ENCODE results near the gene KLHDC9.

Gene KLHDC9

GRCh38 chr1:161084597-161084988 is 13.6 kb upstream of the KLHDC9 start:
- peaks cover 0 to 12% (median 0%) of the 10 kb centered on the region in 5 donors for H3K4me1 ChIP-seq (ENCODE audit: control insufficient read depth in 5 of 5, insufficient read depth in 5 of 5, low read length in 5 of 5)
- H3K36me3 ChIP-seq (ENCODE audit: control insufficient read depth in 5 of 5, insufficient read depth in 5 of 5, low read length in 5 of 5), result no peaks in the 10 kb centered on the region
- no peak overlapping the region for H3K27ac ChIP-seq (ENCODE audit: low read depth, low read length)
- H3K27me3 ChIP-seq (ENCODE audit: control insufficient read depth in 5 of 5, insufficient read depth in 4 of 5, low read length in 5 of 5), result no peaks in the 10 kb centered on the region
- H3K4me3 ChIP-seq (ENCODE audit: low read depth in 1 of 5, low read length in 5 of 5), result no peak overlapping the region
- no peaks in the 10 kb centered on the region for H3K9me3 ChIP-seq (ENCODE audit: control insufficient read depth in 5 of 5, low read length in 5 of 5)
- no peak overlapping the region for H3K9ac ChIP-seq (ENCODE audit: low read length in 5 of 5)

- no peak overlapping the region for H3K4me3 ChIP-seq (ENCODE audit: low read depth in 1 of 5, low read length in 5 of 5)
- no peaks in the 10 kb centered on the region for H3K27me3 ChIP-seq (ENCODE audit: control insufficient read depth in 5 of 5, insufficient read depth in 4 of 5, low read length in 5 of 5)
- H3K36me3 ChIP-seq (ENCODE audit: control insufficient read depth in 5 of 5, insufficient read depth in 5 of 5, low read length in 5 of 5), result no peaks in the 10 kb centered on the region
- H3K27ac ChIP-seq (ENCODE audit: low read depth, low read length), result no peak overlapping the region
- H3K9ac ChIP-seq (ENCODE audit: low read length in 5 of 5), result no peak overlapping the region
- no peaks in the 10 kb centered on the region for H3K9me3 ChIP-seq (ENCODE audit: control insufficient read depth in 5 of 5, low read length in 5 of 5)
- peaks cover 0 to 12% (median 0%) of the 10 kb centered on the region in 5 donors for H3K4me1 ChIP-seq (ENCODE audit: control insufficient read depth in 5 of 5, insufficient read depth in 5 of 5, low read length in 5 of 5)
These were observed 13.0 kb upstream of the KLHDC9 start for GRCh38 chr1:161085165-161085564.

GRCh38 chr1:161086457-161086856 is 11.7 kb upstream of the KLHDC9 start:
- Histone ChIP-seq H3K9ac (ENCODE audit: low read length in 5 of 5) (no peak overlapping the region), H3K4me3 (ENCODE audit: low read depth in 1 of 5, low read length in 5 of 5) (no peak overlapping the region), H3K4me1 (ENCODE audit: control insufficient read depth in 5 of 5, insufficient read depth in 5 of 5, low read length in 5 of 5) (peaks cover 0 to 12% (median 0%) of the 10 kb centered on the region in 5 donors), H3K36me3 (ENCODE audit: control insufficient read depth in 5 of 5, insufficient read depth in 5 of 5, low read length in 5 of 5) (no peaks in the 10 kb centered on the region), H3K27ac (ENCODE audit: low read depth, low read length) (no peak overlapping the region), H3K27me3 (ENCODE audit: control insufficient read depth in 5 of 5, insufficient read depth in 4 of 5, low read length in 5 of 5) (no peaks in the 10 kb centered on the region), H3K9me3 (ENCODE audit: control insufficient read depth in 5 of 5, low read length in 5 of 5) (no peaks in the 10 kb centered on the region)

DNA sequence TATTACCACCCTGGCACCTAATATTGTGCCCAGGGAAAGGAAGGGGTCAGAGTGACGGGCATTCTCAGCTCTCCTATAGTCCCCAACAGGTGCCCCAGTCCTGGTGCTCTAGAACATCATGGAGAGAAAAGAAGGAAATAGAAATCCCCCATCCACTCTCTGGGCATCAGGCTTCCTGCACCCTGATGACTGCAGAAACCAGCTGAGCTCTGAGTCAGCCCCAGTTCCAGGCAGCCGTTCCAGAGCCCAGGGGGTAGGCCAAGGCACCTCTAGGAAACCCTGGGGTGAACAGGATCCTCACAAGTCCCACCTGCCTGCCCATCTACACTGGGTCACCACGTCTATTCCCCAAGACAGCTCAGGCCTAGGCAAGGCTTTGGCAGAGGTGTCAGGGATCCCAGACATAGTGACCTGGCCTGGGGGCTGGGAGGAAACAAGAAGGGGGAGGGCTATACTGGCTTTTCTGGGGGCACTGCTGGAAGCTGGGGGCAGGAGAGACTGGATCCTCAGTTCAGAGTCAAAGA is 9.5 kb upstream of the KLHDC9 start:
- Histone ChIP-seq H3K9me3 (ENCODE audit: control insufficient read depth in 5 of 5, low read length in 5 of 5) (no peaks in the 10 kb centered on the region), H3K4me1 (ENCODE audit: control insufficient read depth in 5 of 5, insufficient read depth in 5 of 5, low read length in 5 of 5) (peaks cover 0 to 8% (median 0%) of the 10 kb centered on the region in 5 donors), H3K9ac (ENCODE audit: low read length in 5 of 5) (no peak overlapping the region), H3K4me3 (ENCODE audit: low read depth in 1 of 5, low read length in 5 of 5) (no peak overlapping the region), H3K27ac (ENCODE audit: low read depth, low read length) (no peak overlapping the region), H3K36me3 (ENCODE audit: control insufficient read depth in 5 of 5, insufficient read depth in 5 of 5, low read length in 5 of 5) (no peaks in the 10 kb centered on the region), H3K27me3 (ENCODE audit: control insufficient read depth in 5 of 5, insufficient read depth in 4 of 5, low read length in 5 of 5) (no peaks in the 10 kb centered on the region)

- peaks cover 0 to 6% (median 0%) of the 10 kb centered on the region in 5 donors for H3K4me1 ChIP-seq (ENCODE audit: control insufficient read depth in 5 of 5, insufficient read depth in 5 of 5, low read length in 5 of 5)
- H3K9ac ChIP-seq (ENCODE audit: low read length in 5 of 5), result no peak within 1 kb of the TSS
- H3K27ac ChIP-seq (ENCODE audit: low read depth, low read length), result no peak within 1 kb of the TSS
- H3K36me3 ChIP-seq (ENCODE audit: control insufficient read depth in 5 of 5, insufficient read depth in 5 of 5, low read length in 5 of 5), result no peaks in the 10 kb centered on the region
- H3K4me3 ChIP-seq (ENCODE audit: low read depth in 1 of 5, low read length in 5 of 5), result no peak within 1 kb of the TSS
- H3K9me3 ChIP-seq (ENCODE audit: control insufficient read depth in 5 of 5, low read length in 5 of 5), result no peaks in the 10 kb centered on the region
- no peaks in the 10 kb centered on the region for H3K27me3 ChIP-seq (ENCODE audit: control insufficient read depth in 5 of 5, insufficient read depth in 4 of 5, low read length in 5 of 5)
These were observed 8.8 kb upstream of the KLHDC9 start, which contains the start of gene NECTIN4 for GRCh38 chr1:161089251-161089924. Gene NECTIN4, minus strand, starts transcription at chr1:161089558. Its CDS starts 262 bp downstream, at chr1:161089296.

- H3K27me3 ChIP-seq (ENCODE audit: control insufficient read depth in 5 of 5, insufficient read depth in 4 of 5, low read length in 5 of 5), result no peaks in the 10 kb centered on the region
- no peak overlapping the region for H3K9ac ChIP-seq (ENCODE audit: low read length in 5 of 5)
- H3K4me3 ChIP-seq (ENCODE audit: low read depth in 1 of 5, low read length in 5 of 5), result no peak overlapping the region
- no peak overlapping the region for H3K27ac ChIP-seq (ENCODE audit: low read depth, low read length)
- H3K36me3 ChIP-seq (ENCODE audit: control insufficient read depth in 5 of 5, insufficient read depth in 5 of 5, low read length in 5 of 5), result no peaks in the 10 kb centered on the region
- peaks cover 0 to 6% (median 0%) of the 10 kb centered on the region in 5 donors for H3K4me1 ChIP-seq (ENCODE audit: control insufficient read depth in 5 of 5, insufficient read depth in 5 of 5, low read length in 5 of 5)
- H3K9me3 ChIP-seq (ENCODE audit: control insufficient read depth in 5 of 5, low read length in 5 of 5), result no peaks in the 10 kb centered on the region
These were observed 8.2 kb upstream of the KLHDC9 start for GRCh38 chr1:161089938-161090337.

DNA sequence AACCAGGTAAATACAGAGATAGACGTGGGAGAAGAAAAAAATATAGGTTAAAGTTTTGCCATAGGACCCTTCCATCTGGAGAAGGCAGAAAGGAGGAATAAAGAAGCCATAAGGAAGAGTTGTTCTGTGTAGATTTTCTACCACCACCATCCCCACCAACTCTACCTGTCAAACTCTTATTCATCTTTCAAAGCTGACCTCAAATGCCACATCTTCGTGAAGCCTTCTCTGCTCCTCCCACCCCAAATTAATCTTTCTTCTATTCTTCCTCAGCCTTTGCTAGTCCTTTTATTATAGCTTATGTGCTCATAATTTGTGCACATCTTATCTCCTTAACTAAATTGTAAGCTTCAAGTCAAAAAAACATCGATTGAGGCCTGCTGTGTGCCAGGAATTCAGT is 7.5 kb upstream of the KLHDC9 start:
- Histone ChIP-seq H3K4me1 (ENCODE audit: control insufficient read depth in 5 of 5, insufficient read depth in 5 of 5, low read length in 5 of 5) (peaks cover 0 to 6% (median 0%) of the 10 kb centered on the region in 5 donors), H3K36me3 (ENCODE audit: control insufficient read depth in 5 of 5, insufficient read depth in 5 of 5, low read length in 5 of 5) (no peaks in the 10 kb centered on the region)

DNA sequence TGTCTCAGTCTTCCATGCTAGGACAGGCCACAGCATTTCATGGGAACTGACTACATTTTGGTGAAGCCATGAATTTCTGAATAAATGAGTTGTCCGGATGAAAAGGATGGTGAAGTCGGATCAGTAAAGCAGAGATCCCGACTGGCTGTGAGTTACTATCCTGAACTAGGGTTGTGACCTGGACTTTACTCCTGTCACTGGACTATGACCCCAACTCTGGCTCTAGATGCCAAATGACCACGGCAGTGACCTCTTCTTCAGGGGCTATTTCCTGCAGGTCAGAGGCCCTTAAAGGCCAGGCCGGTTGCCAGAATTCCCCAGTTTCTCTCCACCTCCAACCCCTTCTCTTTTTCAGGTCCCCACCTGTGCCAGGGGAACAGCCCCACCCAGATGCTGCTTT is 7.1 kb upstream of the KLHDC9 start:
- H3K4me1 ChIP-seq (ENCODE audit: control insufficient read depth in 5 of 5, insufficient read depth in 5 of 5, low read length in 5 of 5), result peaks cover under 1 to 6% (median 2%) of the 10 kb centered on the region in 5 donors
- H3K27me3 ChIP-seq (ENCODE audit: control insufficient read depth in 5 of 5, insufficient read depth in 4 of 5, low read length in 5 of 5), result no peaks in the 10 kb centered on the region
- H3K27ac ChIP-seq (ENCODE audit: low read depth, low read length), result no peak overlapping the region
- H3K9ac ChIP-seq (ENCODE audit: low read length in 5 of 5), result no peak overlapping the region
- no peak overlapping the region for H3K4me3 ChIP-seq (ENCODE audit: low read depth in 1 of 5, low read length in 5 of 5)
- H3K9me3 ChIP-seq (ENCODE audit: control insufficient read depth in 5 of 5, low read length in 5 of 5), result no peaks in the 10 kb centered on the region
- H3K36me3 ChIP-seq (ENCODE audit: control insufficient read depth in 5 of 5, insufficient read depth in 5 of 5, low read length in 5 of 5), result no peaks in the 10 kb centered on the region

More for the DNA sequence above, 7.5 kb upstream of the KLHDC9 start:
- H3K27me3 ChIP-seq (ENCODE audit: control insufficient read depth in 5 of 5, insufficient read depth in 4 of 5, low read length in 5 of 5), result no peaks in the 10 kb centered on the region
- no peak overlapping the region for H3K27ac ChIP-seq (ENCODE audit: low read depth, low read length)
- no peak overlapping the region for H3K9ac ChIP-seq (ENCODE audit: low read length in 5 of 5)
- H3K9me3 ChIP-seq (ENCODE audit: control insufficient read depth in 5 of 5, low read length in 5 of 5), result no peaks in the 10 kb centered on the region
- no peak overlapping the region for H3K4me3 ChIP-seq (ENCODE audit: low read depth in 1 of 5, low read length in 5 of 5)

DNA sequence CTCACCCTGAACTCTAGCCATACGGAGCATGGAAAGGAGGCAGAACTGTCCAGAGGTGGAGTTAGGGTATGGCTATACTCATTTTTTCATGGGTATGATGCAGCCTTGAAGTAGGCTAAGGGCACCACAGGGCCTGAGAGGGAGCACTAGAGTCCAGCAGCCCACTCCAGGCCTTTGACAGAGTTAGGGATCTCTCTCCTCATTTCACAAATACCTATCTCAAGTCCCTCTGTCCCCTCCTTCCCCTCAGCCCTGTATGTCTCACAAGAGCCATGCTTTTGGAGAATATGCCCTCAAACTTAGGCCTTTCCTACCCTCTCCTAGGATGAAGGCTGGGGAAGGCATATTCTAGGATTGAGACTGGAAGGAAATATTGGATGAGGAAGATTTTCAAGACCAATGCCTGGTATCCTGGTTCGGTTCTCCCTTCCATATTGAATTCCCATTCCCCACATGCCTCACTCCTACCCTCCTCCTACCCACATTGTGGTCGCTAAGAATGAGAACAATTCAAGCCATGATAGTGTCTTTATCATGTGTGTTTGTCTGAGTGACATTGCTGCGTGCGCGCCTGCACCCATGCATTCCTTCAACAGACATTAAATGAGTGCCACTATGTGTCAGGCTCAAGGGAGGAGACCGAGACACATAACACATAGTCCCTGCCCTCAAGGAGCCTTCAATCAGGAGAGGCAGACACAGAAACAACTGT is 6.2 kb upstream of the KLHDC9 start:
- no peaks in the 10 kb centered on the region for H3K36me3 ChIP-seq (ENCODE audit: control insufficient read depth in 5 of 5, insufficient read depth in 5 of 5, low read length in 5 of 5)
- peaks cover 3 to 15% (median 10%) of the 10 kb centered on the region in 5 donors for H3K4me1 ChIP-seq (ENCODE audit: control insufficient read depth in 5 of 5, insufficient read depth in 5 of 5, low read length in 5 of 5)
- H3K9ac ChIP-seq (ENCODE audit: low read length in 5 of 5), result no peak overlapping the region
- no peaks in the 10 kb centered on the region for H3K9me3 ChIP-seq (ENCODE audit: control insufficient read depth in 5 of 5, low read length in 5 of 5)
- H3K4me3 ChIP-seq (ENCODE audit: low read depth in 1 of 5, low read length in 5 of 5), result no peak overlapping the region
- H3K27me3 ChIP-seq (ENCODE audit: control insufficient read depth in 5 of 5, insufficient read depth in 4 of 5, low read length in 5 of 5), result no peaks in the 10 kb centered on the region
- H3K27ac ChIP-seq (ENCODE audit: low read depth, low read length), result no peak overlapping the region

DNA sequence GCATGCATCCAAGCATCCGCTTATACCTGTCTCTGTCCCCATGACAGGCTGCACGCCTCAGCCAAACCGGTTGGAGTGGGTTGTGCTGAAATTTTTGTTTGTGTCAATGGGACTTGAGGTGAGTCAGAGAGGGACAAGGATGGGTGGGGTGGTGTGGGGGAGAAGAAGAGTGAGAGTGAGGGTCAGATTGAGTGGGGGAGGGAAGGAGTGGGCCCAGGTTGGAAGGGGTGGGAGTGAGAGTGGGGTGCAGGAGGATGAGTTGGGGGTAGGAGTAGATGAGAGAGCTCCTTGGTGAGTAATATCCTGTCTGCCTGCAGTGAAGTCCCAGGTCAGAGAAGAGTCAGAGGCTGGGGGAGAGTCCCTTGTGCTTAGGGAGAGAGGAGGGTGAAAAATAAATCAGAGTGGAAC is 5.5 kb upstream of the KLHDC9 start:
- no peak overlapping the region for H3K27ac ChIP-seq (ENCODE audit: low read depth, low read length)
- H3K27me3 ChIP-seq (ENCODE audit: control insufficient read depth in 5 of 5, insufficient read depth in 4 of 5, low read length in 5 of 5), result no peaks in the 10 kb centered on the region
- no peak overlapping the region for H3K9ac ChIP-seq (ENCODE audit: low read length in 5 of 5)
- H3K4me3 ChIP-seq (ENCODE audit: low read depth in 1 of 5, low read length in 5 of 5), result no peak overlapping the region
- H3K36me3 ChIP-seq (ENCODE audit: control insufficient read depth in 5 of 5, insufficient read depth in 5 of 5, low read length in 5 of 5), result no peaks in the 10 kb centered on the region
- H3K9me3 ChIP-seq (ENCODE audit: control insufficient read depth in 5 of 5, low read length in 5 of 5), result no peaks in the 10 kb centered on the region
- peaks cover 7 to 21% (median 16%) of the 10 kb centered on the region in 5 donors for H3K4me1 ChIP-seq (ENCODE audit: control insufficient read depth in 5 of 5, insufficient read depth in 5 of 5, low read length in 5 of 5)

All from subcutaneous abdominal adipose tissue (tissue), 5 donors.